ENCODE results near the gene KCNIP3.

DNA sequence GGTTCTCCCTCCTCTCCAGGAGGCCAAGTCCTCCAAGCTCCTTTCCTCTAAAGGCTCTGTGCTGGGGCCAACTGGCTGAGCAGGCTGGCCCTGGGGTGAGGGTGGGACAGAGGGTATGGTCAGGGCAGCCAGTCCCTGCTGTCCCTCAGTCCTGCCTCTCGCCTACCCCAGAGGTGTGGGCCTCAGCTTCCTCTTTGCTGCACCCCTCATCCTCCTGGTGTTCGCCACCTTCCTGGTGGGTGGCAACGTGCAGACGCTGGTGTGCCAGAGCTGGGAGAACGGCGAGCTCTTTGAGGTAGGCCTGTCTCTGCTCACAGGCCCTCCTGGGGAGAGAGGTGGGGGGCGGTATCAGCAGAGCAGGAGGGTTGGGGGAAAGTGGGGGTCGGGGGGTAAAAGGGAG is 16.1 kb upstream of the KCNIP3 start:
- TF ChIP-seq SP1 (IDR thresholded peaks at IDR 0.05) = no peak
- no peak for TF ChIP-seq ELF4 (IDR thresholded peaks at IDR 0.05)
- no peak for TF ChIP-seq NFRKB (IDR thresholded peaks at IDR 0.05)
